ENCODE results near the gene IL15RA.
"Not testable (repeated sequence)": the region's sequence is repeated elsewhere in the genome, so short reads cannot be mapped to it uniquely, and the experiment has no call there.

Gene IL15RA

GRCh38 chr10:5949009-5949759 lies 28.2 kb downstream of the IL15RA start:
- no peak for DNase-seq (ENCODE audit: low read depth)

- no peak for DNase-seq (ENCODE audit: low read depth)
Observed at GRCh38 chr10:5948208-5948585, 29.1 kb downstream of the IL15RA start.

- DNase-seq (ENCODE audit: low read depth), result no peak
Observed at GRCh38 chr10:5947471-5948207, 29.7 kb downstream of the IL15RA start.

- no peak for DNase-seq (ENCODE audit: low read depth)
Observed at GRCh38 chr10:5946786-5947185, 30.6 kb downstream of the IL15RA start.

GRCh38 chr10:5946419-5946775 lies 30.9 kb downstream of the IL15RA start:
- not testable (repeated sequence) for DNase-seq (ENCODE audit: low read depth)

- DNase-seq (ENCODE audit: low read depth), result no peak
Observed at GRCh38 chr10:5945561-5946418, 31.6 kb downstream of the IL15RA start.

- no peak for DNase-seq (ENCODE audit: low read depth)
Observed at GRCh38 chr10:5945190-5945509, 32.2 kb downstream of the IL15RA start.

- DNase-seq (ENCODE audit: low read depth), result no peak
Observed at GRCh38 chr10:5944389-5945189, 32.8 kb downstream of the IL15RA start.

- no peak for DNase-seq (ENCODE audit: low read depth)
Observed at GRCh38 chr10:5943536-5943935, 33.8 kb downstream of the IL15RA start.

GRCh38 chr10:5942474-5942873 lies 34.9 kb downstream of the IL15RA start:
- no peak for DNase-seq (ENCODE audit: low read depth)

- DNase-seq (ENCODE audit: low read depth), result no peak
Observed at GRCh38 chr10:5942001-5942400, 35.3 kb downstream of the IL15RA start.

- no peak for DNase-seq (ENCODE audit: low read depth)
Observed at GRCh38 chr10:5941579-5941978, 35.8 kb downstream of the IL15RA start.

- DNase-seq (ENCODE audit: low read depth), result no peak
Observed at GRCh38 chr10:5940807-5941218, 36.5 kb downstream of the IL15RA start.

GRCh38 chr10:5938291-5938690 lies 39.1 kb downstream of the IL15RA start:
- DNase-seq (ENCODE audit: low read depth), result no peak

GRCh38 chr10:5937016-5937415 lies 40.3 kb downstream of the IL15RA start:
- DNase-seq (ENCODE audit: low read depth), result no peak

- DNase-seq (ENCODE audit: low read depth), result no peak
Observed at GRCh38 chr10:5935628-5936027, 41.7 kb downstream of the IL15RA start.

GRCh38 chr10:5933909-5934546 lies 43.3 kb downstream of the IL15RA start:
- no peak for DNase-seq (ENCODE audit: low read depth)

GRCh38 chr10:5932345-5932744 lies 45.0 kb downstream of the IL15RA start:
- DNase-seq (ENCODE audit: low read depth), result no peak

GRCh38 chr10:5930272-5930671 lies 47.1 kb downstream of the IL15RA start:
- DNase-seq (ENCODE audit: low read depth), result no peak

- no peak for DNase-seq (ENCODE audit: low read depth)
Observed at GRCh38 chr10:5929442-5929841, 47.9 kb downstream of the IL15RA start.

GRCh38 chr10:5927306-5927705 lies 50.0 kb downstream of the IL15RA start:
- DNase-seq (ENCODE audit: low read depth), result no peak

- DNase-seq (ENCODE audit: low read depth), result no peak
Observed at GRCh38 chr10:5924889-5925288, 52.5 kb downstream of the IL15RA start.

Measured in activated gamma-delta T cell treated with anti-CD3 and anti-CD28 coated beads, Interleukin-2, amount 50 U/mL, for 16 hours (primary cell).